SIG-M5 (cell line): Measurements from ENCODE around the gene HELQ.
"Not testable (repeated sequence)": the region's sequence is repeated elsewhere in the genome, so short reads cannot be mapped to it uniquely, and the experiment has no call there.

ENCODE experiments used
- DNase-seq: peaks from one replicate; lab custom pipeline; 2025; lab: John Stamatoyannopoulos, UW

HELQ gene, protein sequence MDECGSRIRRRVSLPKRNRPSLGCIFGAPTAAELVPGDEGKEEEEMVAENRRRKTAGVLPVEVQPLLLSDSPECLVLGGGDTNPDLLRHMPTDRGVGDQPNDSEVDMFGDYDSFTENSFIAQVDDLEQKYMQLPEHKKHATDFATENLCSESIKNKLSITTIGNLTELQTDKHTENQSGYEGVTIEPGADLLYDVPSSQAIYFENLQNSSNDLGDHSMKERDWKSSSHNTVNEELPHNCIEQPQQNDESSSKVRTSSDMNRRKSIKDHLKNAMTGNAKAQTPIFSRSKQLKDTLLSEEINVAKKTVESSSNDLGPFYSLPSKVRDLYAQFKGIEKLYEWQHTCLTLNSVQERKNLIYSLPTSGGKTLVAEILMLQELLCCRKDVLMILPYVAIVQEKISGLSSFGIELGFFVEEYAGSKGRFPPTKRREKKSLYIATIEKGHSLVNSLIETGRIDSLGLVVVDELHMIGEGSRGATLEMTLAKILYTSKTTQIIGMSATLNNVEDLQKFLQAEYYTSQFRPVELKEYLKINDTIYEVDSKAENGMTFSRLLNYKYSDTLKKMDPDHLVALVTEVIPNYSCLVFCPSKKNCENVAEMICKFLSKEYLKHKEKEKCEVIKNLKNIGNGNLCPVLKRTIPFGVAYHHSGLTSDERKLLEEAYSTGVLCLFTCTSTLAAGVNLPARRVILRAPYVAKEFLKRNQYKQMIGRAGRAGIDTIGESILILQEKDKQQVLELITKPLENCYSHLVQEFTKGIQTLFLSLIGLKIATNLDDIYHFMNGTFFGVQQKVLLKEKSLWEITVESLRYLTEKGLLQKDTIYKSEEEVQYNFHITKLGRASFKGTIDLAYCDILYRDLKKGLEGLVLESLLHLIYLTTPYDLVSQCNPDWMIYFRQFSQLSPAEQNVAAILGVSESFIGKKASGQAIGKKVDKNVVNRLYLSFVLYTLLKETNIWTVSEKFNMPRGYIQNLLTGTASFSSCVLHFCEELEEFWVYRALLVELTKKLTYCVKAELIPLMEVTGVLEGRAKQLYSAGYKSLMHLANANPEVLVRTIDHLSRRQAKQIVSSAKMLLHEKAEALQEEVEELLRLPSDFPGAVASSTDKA

GRCh38 chr4:83455281-83456183 lies at the start of gene HELQ, which contains the start of gene MRPS18C:
Gene HELQ (minus strand): TSS chr4:83455823. CDS start chr4:83455693, 130 bp downstream.
Gene MRPS18C (plus strand): TSS chr4:83456058. CDS start chr4:83456078, 20 bp downstream.
- DNase-seq: peak; percentile 96

DNA sequence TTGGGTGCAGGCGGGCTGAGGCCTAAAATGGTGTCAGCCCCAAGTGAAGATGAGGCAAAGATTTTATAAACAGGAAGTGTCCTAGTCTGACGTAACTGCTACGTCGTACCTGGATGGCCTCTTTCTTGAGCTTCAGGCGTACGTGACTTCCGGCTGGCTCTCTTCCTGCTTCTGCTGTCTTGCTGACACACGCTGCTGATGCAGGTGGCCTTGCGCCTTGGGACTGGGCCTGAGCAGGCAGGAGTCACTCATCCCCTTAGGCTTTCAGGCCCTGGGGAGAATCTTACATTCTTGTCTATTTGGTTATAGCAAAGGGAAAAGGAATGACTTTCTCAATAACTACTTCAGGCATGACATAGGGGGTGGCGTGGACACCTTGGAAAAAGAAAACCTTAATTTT lies 49.4 kb upstream of the HELQ start:
- no peak for DNase-seq

DNA sequence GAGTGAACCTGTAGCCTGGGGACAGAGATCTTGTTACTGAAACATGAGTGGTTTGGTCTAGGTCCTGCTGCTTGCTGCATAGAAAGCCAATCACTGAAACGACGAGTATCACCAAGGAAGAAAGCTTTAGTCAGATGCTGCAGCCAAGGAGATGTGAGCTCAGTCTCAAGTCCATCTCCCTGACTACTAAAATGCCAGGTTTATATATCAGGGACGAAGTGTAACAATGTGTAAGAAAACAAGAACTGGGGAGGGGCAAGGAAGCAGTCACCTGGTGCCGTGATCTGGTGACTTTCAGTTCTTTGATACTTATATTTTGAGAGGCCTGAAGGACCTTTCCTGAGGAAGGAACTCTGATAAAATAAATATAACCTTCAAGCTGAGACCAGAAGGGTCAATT lies 48.9 kb upstream of the HELQ start:
- no peak for DNase-seq

GRCh38 chr4:83503974-83504373 lies 48.4 kb upstream of the HELQ start:
- no peak for DNase-seq

- not testable (repeated sequence) for DNase-seq
Observed at GRCh38 chr4:83501671-83502070, 46.0 kb upstream of the HELQ start.

DNA sequence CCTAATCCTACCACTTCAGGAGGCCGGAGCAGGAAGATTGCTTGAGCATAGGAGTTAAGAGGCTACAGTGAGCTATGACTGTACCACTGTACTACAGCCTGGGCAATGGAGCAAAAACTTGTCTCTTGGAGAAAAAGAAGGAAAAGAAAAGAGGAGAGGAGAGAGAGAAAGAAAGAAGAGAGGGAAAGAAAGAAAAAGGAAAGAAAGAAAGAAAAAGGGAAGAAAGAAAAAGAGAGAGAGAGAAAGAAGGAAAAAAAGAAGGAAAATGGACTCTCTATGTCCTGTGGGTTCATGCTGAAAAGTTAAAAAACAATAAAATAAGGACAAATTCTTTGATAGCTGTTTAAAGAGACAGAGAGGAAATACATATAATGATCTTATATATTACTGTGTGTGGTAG lies 42.6 kb upstream of the HELQ start:
- no peak for DNase-seq

DNA sequence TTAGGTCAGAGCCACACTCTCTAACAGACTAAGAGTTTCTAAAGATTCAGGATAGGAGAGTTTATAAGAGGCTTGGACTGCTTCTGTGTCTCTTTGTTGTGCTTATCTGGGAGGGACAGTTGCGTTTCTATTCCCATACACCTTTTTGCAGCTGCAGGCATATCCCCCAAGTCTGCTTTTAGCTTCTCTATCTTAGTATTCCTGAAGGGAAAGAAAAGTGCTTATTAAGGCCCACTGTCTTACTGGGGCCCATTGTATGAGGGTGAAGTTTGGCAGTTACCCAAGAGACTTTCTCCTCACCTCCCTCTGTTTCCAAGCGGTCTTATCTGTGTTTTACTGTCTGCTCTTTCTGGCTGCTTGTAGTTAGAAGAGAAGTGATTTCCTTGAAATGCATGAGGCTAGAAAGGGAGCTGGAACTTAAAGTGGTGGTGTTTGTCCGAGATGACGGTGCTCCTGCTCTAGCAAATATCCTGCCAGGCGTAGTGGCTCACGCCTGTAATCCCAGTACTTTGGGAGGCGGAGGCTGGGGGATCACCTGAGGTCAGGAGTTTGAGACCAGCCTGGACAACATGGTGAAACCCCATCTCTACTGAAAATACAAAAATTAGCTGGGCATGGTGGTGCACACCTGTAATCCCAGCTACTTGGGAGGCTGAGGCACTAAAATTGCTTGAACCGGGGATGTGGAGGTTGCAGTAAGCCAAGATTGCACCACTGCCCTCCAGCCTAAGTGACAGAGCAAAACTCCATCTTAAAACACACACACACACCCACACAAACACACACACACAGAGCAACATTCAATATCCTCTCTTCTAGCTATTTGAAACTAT lies 40.7 kb upstream of the HELQ start:
- not testable (repeated sequence) for DNase-seq

DNA sequence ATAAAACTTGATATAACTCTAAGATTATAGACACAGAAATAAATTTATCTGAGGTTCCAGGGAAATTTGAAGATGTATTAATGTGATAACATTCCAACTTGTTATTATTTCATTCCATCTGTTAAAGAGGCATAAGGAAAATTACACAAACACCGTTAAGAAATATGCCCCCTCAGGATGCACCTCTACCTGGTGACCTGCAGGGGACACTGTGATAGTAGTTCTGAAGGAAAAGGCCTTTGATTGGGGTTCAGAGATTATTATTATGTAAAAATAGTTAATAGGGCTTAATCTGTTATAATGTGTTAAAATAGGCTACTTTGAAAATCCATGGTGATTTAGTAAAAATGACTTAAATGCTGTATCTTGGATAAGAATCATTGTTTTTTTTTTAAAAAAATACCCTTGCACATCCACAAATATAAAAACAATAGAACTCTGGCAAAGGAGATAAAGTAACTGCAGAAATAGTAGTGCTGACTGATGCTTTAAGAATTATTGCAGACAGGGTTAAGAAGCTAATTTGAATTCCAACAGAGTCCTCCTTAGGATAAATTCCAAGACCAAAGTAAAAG lies 35.3 kb upstream of the HELQ start:
- DNase-seq: no peak

DNA sequence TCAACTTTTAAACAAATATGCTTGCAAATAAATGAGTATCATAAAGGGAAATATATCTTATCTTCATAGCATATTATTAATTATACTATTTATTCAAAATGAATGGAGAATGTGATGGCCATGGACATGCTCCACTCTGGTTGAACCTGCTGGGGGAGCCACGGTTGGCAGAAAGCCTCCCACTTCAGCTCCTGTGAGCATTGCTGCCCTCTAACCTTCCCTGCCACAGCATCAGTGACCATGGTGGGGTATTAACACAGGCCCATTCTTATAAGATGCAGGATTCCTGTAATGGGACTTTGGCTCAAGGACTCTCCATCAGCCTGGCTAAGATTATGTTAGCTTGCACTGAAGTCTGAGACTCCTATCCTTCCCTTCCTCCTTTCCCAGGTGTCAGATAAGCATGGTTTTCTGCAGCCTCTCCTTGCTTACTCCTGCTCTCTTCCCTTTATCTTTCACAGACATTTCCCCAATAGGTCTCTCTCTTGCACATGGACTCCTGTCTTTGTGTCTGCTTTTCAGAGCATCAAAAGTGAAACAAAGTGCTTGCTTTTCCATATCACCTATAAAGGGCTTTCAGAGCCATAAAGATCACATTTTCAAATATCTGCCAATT lies 34.2 kb upstream of the HELQ start:
- no peak for DNase-seq

DNA sequence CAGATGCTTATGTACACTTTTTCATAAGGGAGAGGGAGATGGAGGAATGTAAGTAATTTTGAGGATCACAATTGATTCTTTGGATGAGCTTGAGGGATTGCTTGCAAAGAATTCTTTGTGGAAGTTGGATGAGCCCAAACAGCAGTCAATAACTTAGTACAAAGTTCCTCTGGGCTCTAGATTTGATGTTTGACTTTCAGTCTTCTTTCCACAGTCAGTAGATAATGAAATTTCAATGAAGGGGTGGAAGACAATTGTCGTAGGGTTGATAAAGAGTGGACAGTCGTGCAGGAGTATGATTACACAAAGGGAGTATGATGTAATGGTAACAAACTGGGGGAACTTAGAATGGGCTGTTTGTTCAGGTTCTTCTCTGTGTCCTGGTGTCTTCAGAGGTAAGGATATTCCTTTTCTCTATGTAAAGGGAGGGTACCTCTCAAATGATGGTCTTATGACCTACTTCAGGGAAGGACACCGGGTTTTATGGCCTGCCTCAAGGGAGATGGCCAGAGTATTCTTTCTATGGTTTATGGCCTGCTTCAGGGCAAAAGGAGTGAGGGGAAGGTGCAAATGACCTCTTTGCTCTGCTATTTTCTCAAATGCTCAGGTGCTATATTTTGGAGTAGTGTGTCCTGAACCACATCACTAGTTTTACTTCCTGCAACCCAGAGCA lies 31.0 kb upstream of the HELQ start:
- no peak for DNase-seq

DNA sequence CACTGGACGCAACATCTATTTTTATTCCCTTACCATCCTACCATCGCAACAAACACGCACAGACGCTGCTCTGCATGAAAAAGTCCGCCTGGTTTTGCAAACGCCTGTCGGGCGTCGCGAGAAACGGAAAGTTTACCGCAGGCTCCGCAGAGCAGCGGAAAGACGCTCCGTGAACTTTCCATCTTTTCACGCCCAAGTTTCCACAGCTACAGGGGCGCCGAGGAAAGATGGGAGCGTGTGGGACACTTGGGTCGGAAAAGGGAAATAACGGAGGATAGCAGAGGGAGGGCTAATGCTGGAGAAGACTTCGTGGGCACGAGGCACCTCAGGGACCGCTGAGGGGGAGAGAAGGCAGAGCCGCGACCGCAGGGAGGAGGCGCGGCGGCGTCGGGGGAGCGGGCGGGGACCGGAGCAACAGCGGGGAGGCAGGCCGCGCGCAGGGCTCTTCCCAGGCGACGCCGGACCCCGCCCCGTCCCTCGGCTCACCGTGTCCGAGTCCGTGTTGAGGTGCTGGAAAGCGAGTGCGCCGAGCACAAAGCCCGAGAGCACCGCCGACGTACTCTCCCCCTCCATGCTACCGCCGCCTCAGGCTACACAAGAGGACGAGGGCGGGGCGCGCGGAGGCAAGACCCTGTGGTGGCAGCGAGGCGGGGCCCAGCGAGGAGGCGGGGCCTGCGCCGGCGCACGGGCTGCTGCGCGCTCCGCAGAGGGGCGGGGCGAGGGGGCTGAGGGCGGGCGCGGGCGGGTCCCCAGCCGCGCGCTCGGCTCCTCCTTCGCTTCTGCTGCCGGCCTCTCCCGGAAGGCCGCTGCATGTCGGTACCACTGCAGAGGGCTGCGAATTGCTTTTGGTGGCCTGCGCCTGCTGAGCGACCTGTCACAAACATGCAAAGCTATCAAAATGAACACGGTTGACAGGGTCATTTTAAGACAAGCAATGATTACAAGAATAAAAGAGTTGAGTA lies 29.2 kb upstream of the HELQ start, which contains the start of gene ABRAXAS1:
Gene ABRAXAS1, minus strand, starts transcription at position 601 of the 962 bp plus-strand sequence. Its CDS starts 28 bp downstream, at position 573.
- DNase-seq: peak; percentile 71

GRCh38 chr4:83473966-83474365 lies 18.3 kb upstream of the HELQ start:
- DNase-seq: no peak

GRCh38 chr4:83473423-83473822 lies 17.8 kb upstream of the HELQ start:
- DNase-seq: no peak

DNA sequence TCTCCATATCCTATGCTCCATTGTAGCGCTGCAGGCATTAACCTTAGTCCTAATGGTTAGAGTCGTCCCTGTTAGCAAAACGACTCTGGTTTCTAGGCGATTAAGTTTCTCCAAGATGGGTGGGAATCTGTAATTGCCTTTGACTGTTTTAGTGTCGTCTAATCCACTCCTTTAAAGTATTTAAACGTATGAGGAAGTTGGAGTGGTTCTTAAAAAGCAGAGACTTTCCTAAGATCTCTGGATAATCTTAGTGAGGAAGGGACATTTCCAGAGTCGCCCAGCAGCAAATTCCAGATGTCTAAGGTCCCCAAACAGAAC lies 520 bp upstream of the HELQ start:
- DNase-seq: no peak

DNA sequence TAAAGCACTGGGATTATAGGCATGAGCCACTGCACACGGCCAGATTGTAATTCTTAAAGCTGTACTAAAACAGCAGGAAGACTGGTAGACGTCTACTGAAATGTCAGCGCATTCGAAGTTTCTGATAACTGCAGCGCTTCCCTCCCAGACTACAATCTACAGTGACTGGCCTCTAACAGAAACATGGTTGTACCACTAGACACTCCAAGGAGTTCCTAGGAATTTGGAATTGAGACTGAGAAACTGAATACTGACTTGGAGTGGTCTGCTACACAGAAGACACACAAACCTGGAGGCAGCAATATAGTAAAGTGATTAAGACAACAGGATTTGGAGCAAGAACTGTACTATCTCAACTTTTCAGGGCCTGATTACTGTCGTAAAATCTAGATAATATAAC lies 937 bp downstream of the HELQ start:
- no peak for DNase-seq

GRCh38 chr4:83449009-83449408 lies 6.6 kb downstream of the HELQ start:
- no peak for DNase-seq

DNA sequence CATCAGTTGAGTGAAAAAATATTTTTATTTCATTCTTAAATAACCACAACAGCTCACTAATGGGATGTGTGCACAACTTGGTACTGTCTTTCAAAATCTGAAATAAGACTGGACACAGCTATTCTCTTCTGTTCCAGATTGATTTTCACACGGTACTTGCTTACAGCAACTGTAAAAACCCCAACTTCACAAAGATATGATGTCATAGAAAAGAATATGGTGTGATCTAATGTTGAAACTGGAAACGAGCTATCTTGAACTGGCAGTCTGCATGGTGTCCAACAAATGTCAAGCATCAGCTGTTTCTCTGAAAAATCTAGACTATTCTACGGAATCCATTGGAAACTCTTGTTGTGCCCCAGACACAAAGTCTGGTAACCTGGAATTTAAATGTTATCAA lies 14.7 kb downstream of the HELQ start:
- DNase-seq: no peak
